IMR-90 (cell line): ENCODE results near the gene GBF1. TPM values are rescaled to one million over a fixed set of nuclear protein-coding genes. Genes with fewer than 3 reads are reported as not detected.

Experiments
- ATAC-seq: fragments of 200-7000 bp; cut with Tn5 transposase; 2 replicates; pipeline ENCODE4 v1.9.1; 2020; ENCODE audit warnings: low read depth, mild to moderate bottlenecking, moderate library complexity
- BruUV-seq: library from RNA; stranded (reverse); fragments of 400-500 nt; replicated peaks from 2 replicates; lab custom pipeline; 2021; lab: Mats Ljungman, UMichigan
- CTCF ChIA-PET: fragments of 300-600 bp; formaldehyde crosslinking; extraction: SDS; loops from one replicate; lab custom pipeline; 2021; ENCODE audit warnings: antibody characterized with exemption; lab: Yijun Ruan, JAX
- POLR2A ChIA-PET: fragments of 300-600 bp; sonication (Branson Sonifier 250); formaldehyde crosslinking; loops from one replicate; lab custom pipeline; 2022; ENCODE audit warnings: antibody characterized with exemption; ENCODE audit not compliant: unreplicated experiment; lab: Charles Lee
- DNase-seq: peaks from one replicate; pipeline ENCODE4 v3.0.0; 2013
- H2AFZ ChIP-seq: replicated peaks from 2 replicates; pipeline ENCODE3; 2013; ENCODE audit warnings: low read length, mild to moderate bottlenecking; ENCODE audit not compliant: poor library complexity
- H2AK5ac ChIP-seq: 2 replicates; pipeline ENCODE4 v1.6.1; 2013; ENCODE audit warnings: low read depth, low read length, inconsistent platforms
- H2AK9ac ChIP-seq: replicated peaks from 2 replicates; pipeline ENCODE3; 2013; ENCODE audit warnings: mild to moderate bottlenecking, low read depth, low read length, moderate library complexity; ENCODE audit not compliant: poor library complexity
- H2BK120ac ChIP-seq: 2 replicates; pipeline ENCODE4 v1.6.1; 2013; ENCODE audit warnings: low read depth, low read length, inconsistent platforms
- H2BK15ac ChIP-seq: 3 replicates; pipeline ENCODE4 v1.6.1; 2013; ENCODE audit warnings: low read depth, low read length, inconsistent platforms
- H2BK20ac ChIP-seq: 2 replicates; pipeline ENCODE4 v1.6.1; 2013; ENCODE audit warnings: low read depth, mild to moderate bottlenecking, inconsistent platforms, low read length, moderate library complexity
- H2BK5ac ChIP-seq: 2 replicates; pipeline ENCODE4 v1.6.1; 2013; ENCODE audit warnings: mild to moderate bottlenecking, low read depth, low read length, inconsistent platforms; ENCODE audit not compliant: poor library complexity, severe bottlenecking
- H3K14ac ChIP-seq: replicated peaks from 2 replicates; pipeline ENCODE4 v1.6.1; 2013; ENCODE audit warnings: low read depth, low read length, inconsistent platforms
- H3K18ac ChIP-seq: 2 replicates; pipeline ENCODE4 v1.6.1; 2013; ENCODE audit warnings: low read depth, low read length, control low read depth
- H3K23ac ChIP-seq: 2 replicates; pipeline ENCODE4 v1.6.1; 2013; ENCODE audit warnings: low read depth, low read length, inconsistent platforms
- H3K27ac ChIP-seq: 2 replicates; pipeline ENCODE4 v1.5.1; 2013; ENCODE audit warnings: mild to moderate bottlenecking, control low read depth, low read length; ENCODE audit not compliant: insufficient read depth
- H3K27me3 ChIP-seq: 2 replicates; pipeline ENCODE4 v1.6.1; 2013; ENCODE audit warnings: low read length; ENCODE audit not compliant: control insufficient read depth, insufficient read depth
- H3K36me3 ChIP-seq: 2 replicates; pipeline ENCODE4 v1.6.1; 2013; ENCODE audit warnings: low read length, mixed read lengths; ENCODE audit not compliant: control insufficient read depth, insufficient read depth
- H3K4ac ChIP-seq: 2 replicates; pipeline ENCODE4 v1.6.1; 2013; ENCODE audit warnings: low read depth, low read length, inconsistent platforms
- H3K4me1 ChIP-seq: 2 replicates; pipeline ENCODE4 v1.6.1; 2013; ENCODE audit warnings: low read length, mixed read lengths; ENCODE audit not compliant: control insufficient read depth, insufficient read depth
- H3K4me2 ChIP-seq: 2 replicates; pipeline ENCODE4 v1.6.1; 2013; ENCODE audit warnings: low read depth, mild to moderate bottlenecking, control low read depth, low read length, moderate library complexity
- H3K4me3 ChIP-seq: 2 replicates; pipeline ENCODE4 v1.5.1; 2013; ENCODE audit warnings: low read depth, mild to moderate bottlenecking, control low read depth, low read length, moderate library complexity; ENCODE audit not compliant: insufficient read depth
- H3K56ac ChIP-seq: 2 replicates; pipeline ENCODE4 v1.6.1; 2013; ENCODE audit warnings: low read length, inconsistent platforms; ENCODE audit not compliant: insufficient read depth; ENCODE audit errors: extremely low read depth
- H3K79me1 ChIP-seq, 2 experiments: 2 replicates each; pipeline ENCODE4 v1.6.1; 2013; ENCODE audit warnings: low read length in 2 of 2, inconsistent platforms in 1 of 2, low read depth in 1 of 2
- H3K9ac ChIP-seq: 2 replicates; pipeline ENCODE4 v1.6.1; 2013; ENCODE audit warnings: low read depth, low read length, control low read depth
- H3K9me1 ChIP-seq: 2 replicates; pipeline ENCODE4 v1.6.1; 2013; ENCODE audit warnings: low read length, inconsistent platforms; ENCODE audit not compliant: insufficient read depth
- H3K9me3 ChIP-seq: 2 replicates; pipeline ENCODE4 v1.6.1; 2013; ENCODE audit warnings: low read length; ENCODE audit not compliant: control insufficient read depth, insufficient read depth
- H4K20me1 ChIP-seq: 2 replicates; pipeline ENCODE4 v1.6.1; 2013; ENCODE audit warnings: low read length, inconsistent platforms; ENCODE audit not compliant: insufficient read depth
- H4K5ac ChIP-seq: 2 replicates; pipeline ENCODE4 v1.6.1; 2013; ENCODE audit warnings: mild to moderate bottlenecking, low read depth, low read length, control low read depth
- H4K8ac ChIP-seq, 2 experiments: 2 replicates each; pipeline ENCODE4 v1.6.1; 2013; ENCODE audit warnings: low read depth in 2 of 2, low read length in 2 of 2, control low read depth in 1 of 2, inconsistent platforms in 1 of 2
- H4K91ac ChIP-seq: 2 replicates; pipeline ENCODE4 v1.6.1; 2013; ENCODE audit warnings: low read depth, low read length, inconsistent platforms; ENCODE audit not compliant: insufficient read depth
- BHLHE40 ChIP-seq: fragments of 150-350 bp; IDR thresholded peaks from 2 replicates; pipeline ENCODE4 v1.6.1; 2016; ENCODE audit warnings: mild to moderate bottlenecking, low read depth, low read length
- CHD1 ChIP-seq: IDR thresholded peaks from 2 replicates; pipeline ENCODE4 v1.6.1; 2012; ENCODE audit warnings: low read depth, low read length, improper control_type of control experiment
- MAFK ChIP-seq: IDR thresholded peaks from 2 replicates; pipeline ENCODE4 v1.6.1; 2012; ENCODE audit warnings: low read depth, low read length, improper control_type of control experiment
- MAZ ChIP-seq: IDR thresholded peaks from 2 replicates; pipeline ENCODE4 v1.6.1; 2012; ENCODE audit warnings: low read depth, mild to moderate bottlenecking, low read length, improper control_type of control experiment, moderate library complexity, borderline replicate concordance
- RCOR1 ChIP-seq: IDR thresholded peaks from 2 replicates; pipeline ENCODE4 v1.6.1; 2012; ENCODE audit warnings: mild to moderate bottlenecking, low read length, improper control_type of control experiment; ENCODE audit not compliant: insufficient replicate concordance
- RFX5 ChIP-seq: IDR thresholded peaks from 2 replicates; pipeline ENCODE4 v1.8.0; 2012; ENCODE audit warnings: low read depth, mild to moderate bottlenecking, low read length, moderate library complexity
- SMC3 ChIP-seq: fragments of 150-350 bp; IDR thresholded peaks from 2 replicates; pipeline ENCODE4 v1.6.1; 2016; ENCODE audit warnings: low read depth, mild to moderate bottlenecking, antibody characterized with exemption, low read length, moderate library complexity
- USF2 ChIP-seq: fragments of 150-350 bp; IDR thresholded peaks from 2 replicates; pipeline ENCODE4 v1.6.1; 2017; ENCODE audit warnings: mild to moderate bottlenecking, antibody characterized with exemption, low read length, low read depth
- WGBS, 2 experiments: methylation state at CpG; one replicate each; pipeline versions ENCODE4 v1.1.5 to v1.1.7; 2013; ENCODE audit warnings: missing lambda C conversion rate in 2 of 2; ENCODE audit not compliant: insufficient read length in 1 of 2; ENCODE audit errors: extremely low coverage in 2 of 2; 5-methylcytosine and 5-hydroxymethylcytosine counted together
- dilution Hi-C: fragments of 300-500 bp; cut with HindIII; formaldehyde crosslinking; loops from one replicate; pipeline ENCODE4 v1.14.3; 2018; ENCODE audit warnings: low sequenced_read_pairs; ENCODE audit not compliant: unreplicated experiment
- in situ Hi-C: fragments of 300-500 bp; cut with MboI; formaldehyde crosslinking; loops from 3 replicates; pipeline ENCODE4 v1.14.3; 2019; ENCODE audit warnings: low sequenced_read_pairs, inconsistent platforms, mixed read lengths
- intact Hi-C: fragments of 100-400 bp; cut with micrococcal nuclease; formaldehyde crosslinking; loops from 2 replicates; pipeline ENCODE4 v1.10.0; 2022
- polyA plus RNA-seq, 3 experiments: library from polyadenylated mRNA; depleted of rRNA; stranded (reverse); fragments of >200 nt; gene quantifications; 2 replicates each; pipeline ENCODE4 v1.2.3, GENCODE V29; 2012; ENCODE audit warnings: low replicate concordance in 1 of 3
- total RNA-seq: library from RNA; depleted of rRNA; stranded (reverse); fragments of >200 nt; gene quantifications from 2 replicates; pipeline ENCODE4 v1.2.3, GENCODE V29; 2012

Gene GBF1
- total and polyA plus RNA-seq, 2 of the 4 experiments (the other 2 are of a cell fraction): 38.7 to 40.1 TPM

- TF ChIP-seq CHD1 (no peak), SMC3 (peak; percentile 73)
Measured at GRCh38 chr10:102422545-102423129, 177.3 kb downstream of the GBF1 start (continued).

- peaks cover 11% of the 10 kb centered on the region for H3K4me1 ChIP-seq
- dilution Hi-C loops: no loop called here
- no peak overlapping the region for H3K18ac ChIP-seq
- TF ChIP-seq USF2 (no peak), MAZ (no peak), MAFK (no peak), RFX5 (no peak), BHLHE40 (no peak), RCOR1 (no peak)
- H3K4me2 ChIP-seq: no peak overlapping the region
- peaks cover 2 to 43% of the 10 kb centered on the region in 2 experiments; a peak in 3 of 4 replicates for H3K79me1 ChIP-seq
- H3K9ac ChIP-seq: no peak overlapping the region
- 100% methylated on average over 6 of the region's 13 CpGs; no CpG with 5 or more reads in 1 of the 2 experiments for WGBS, 2 experiments
- no peaks in the 10 kb centered on the region for H3K9me3 ChIP-seq
- no peak overlapping the region for H3K4me3 ChIP-seq
- no peak overlapping the region for H4K5ac ChIP-seq
- POLR2A ChIA-PET: no interaction called here
- no peak overlapping the region for H3K23ac ChIP-seq
- no peak overlapping the region for H2AK9ac ChIP-seq
- H2AK5ac ChIP-seq: no peak overlapping the region
- H4K20me1 ChIP-seq: no peaks in the 10 kb centered on the region
- no peak overlapping the region for H2BK5ac ChIP-seq
- H3K9me1 ChIP-seq: peaks cover 13% of the 10 kb centered on the region; the same call in 1 of the 2 replicates
- H2AFZ ChIP-seq: no peak overlapping the region
- no peak overlapping the region for H3K56ac ChIP-seq
- no peak overlapping the region for H2BK120ac ChIP-seq
- peaks cover 5% of the 10 kb centered on the region; the same call in 1 of the 2 replicates for H3K27me3 ChIP-seq
- H3K36me3 ChIP-seq: peaks cover 6% of the 10 kb centered on the region; the same call in 1 of the 2 replicates
- no peak for ATAC-seq
- H2BK20ac ChIP-seq: no peak overlapping the region
- no peak overlapping the region for H4K8ac ChIP-seq
- H3K4ac ChIP-seq: no peak overlapping the region
- H3K14ac ChIP-seq: no peak overlapping the region
- H3K27ac ChIP-seq: no peak overlapping the region
- in situ Hi-C loops: no loop called here
- no peak overlapping the region for H2BK15ac ChIP-seq
- intact Hi-C loops: no loop called here
- DNase-seq: no peak
- H4K91ac ChIP-seq: no peak overlapping the region
- CTCF ChIA-PET: interaction anchor here (0.9 to 2.1 kb wide), 4 partner anchors 14 to 194 kb away, joined by 3 to 6 read pairs (median 5); partner anchors contain the start of gene NFKB2
- TSS peak; percentile 89 for BruUV-seq
Measured at GRCh38 chr10:102423372-102423968, 178.1 kb downstream of the GBF1 start.
